Measurements from ENCODE around the gene UNC13C. TPM values are rescaled to one million over a fixed set of nuclear protein-coding genes. Genes with fewer than 3 reads are reported as not detected.

UNC13C gene
- total RNA-seq, 1 donor from 2014 or later = 0.21 TPM

GRCh38 chr15:54636147-54636546 lies 657.9 kb downstream of the UNC13C start:
- TF ChIP-seq CTCF (IDR thresholded peaks at IDR 0.05; ENCODE audit: insufficient read depth, low read length, poor library complexity, severe bottlenecking) = no peak
- DNase-seq (ENCODE audit: low read depth) = no peak
- Histone ChIP-seq H3K4me3 (ENCODE audit: low read depth, low read length) (no peak overlapping the region), H3K36me3 (ENCODE audit: control insufficient read depth, insufficient read depth, low read length) (no peaks in the 10 kb centered on the region), H3K27me3 (ENCODE audit: control insufficient read depth, insufficient read depth, low read length) (no peaks in the 10 kb centered on the region)

- TF ChIP-seq CTCF (IDR thresholded peaks at IDR 0.05; ENCODE audit: insufficient read depth, low read length, poor library complexity, severe bottlenecking) = no peak
- Histone ChIP-seq H3K36me3 (ENCODE audit: control insufficient read depth, insufficient read depth, low read length) (no peaks in the 10 kb centered on the region), H3K27me3 (ENCODE audit: control insufficient read depth, insufficient read depth, low read length) (no peaks in the 10 kb centered on the region), H3K4me3 (ENCODE audit: low read depth, low read length) (no peak overlapping the region)
- peak; percentile 4 for DNase-seq (ENCODE audit: low read depth)
Measured at GRCh38 chr15:54638666-54639065, 660.4 kb downstream of the UNC13C start.

- Histone ChIP-seq H3K27me3 (ENCODE audit: control insufficient read depth, insufficient read depth, low read length) (no peaks in the 10 kb centered on the region), H3K4me3 (ENCODE audit: low read depth, low read length) (no peak overlapping the region), H3K36me3 (ENCODE audit: control insufficient read depth, insufficient read depth, low read length) (no peaks in the 10 kb centered on the region)
- no peak for DNase-seq (ENCODE audit: low read depth)
- TF ChIP-seq CTCF (IDR thresholded peaks at IDR 0.05; ENCODE audit: insufficient read depth, low read length, poor library complexity, severe bottlenecking) = no peak
Measured at GRCh38 chr15:54640873-54641272, 662.6 kb downstream of the UNC13C start.

GRCh38 chr15:54644796-54645195 lies 666.6 kb downstream of the UNC13C start:
- DNase-seq (ENCODE audit: low read depth) = no peak
- TF ChIP-seq CTCF (IDR thresholded peaks at IDR 0.05; ENCODE audit: insufficient read depth, low read length, poor library complexity, severe bottlenecking) = no peak
- no peak overlapping the region for H3K4me3 ChIP-seq (ENCODE audit: low read depth, low read length)

GRCh38 chr15:54659646-54660045 lies 681.4 kb downstream of the UNC13C start:
- Histone ChIP-seq H3K4me3 (ENCODE audit: low read depth, low read length) (no peak overlapping the region), H3K36me3 (ENCODE audit: control insufficient read depth, insufficient read depth, low read length) (no peaks in the 10 kb centered on the region), H3K27me3 (ENCODE audit: control insufficient read depth, insufficient read depth, low read length) (no peaks in the 10 kb centered on the region)
- no peak for DNase-seq (ENCODE audit: low read depth)
- TF ChIP-seq CTCF (IDR thresholded peaks at IDR 0.05; ENCODE audit: insufficient read depth, low read length, poor library complexity, severe bottlenecking) = no peak

More at GRCh38 chr15:54644796-54645195, 666.6 kb downstream of the UNC13C start:
- no peaks in the 10 kb centered on the region for H3K36me3 ChIP-seq (ENCODE audit: control insufficient read depth, insufficient read depth, low read length)
- H3K27me3 ChIP-seq (ENCODE audit: control insufficient read depth, insufficient read depth, low read length) = no peaks in the 10 kb centered on the region

- no peaks in the 10 kb centered on the region for H3K36me3 ChIP-seq (ENCODE audit: control insufficient read depth, insufficient read depth, low read length)
- no peak overlapping the region for H3K4me3 ChIP-seq (ENCODE audit: low read depth, low read length)
- DNase-seq (ENCODE audit: low read depth) = no peak
- TF ChIP-seq CTCF (IDR thresholded peaks at IDR 0.05; ENCODE audit: insufficient read depth, low read length, poor library complexity, severe bottlenecking) = no peak
- H3K27me3 ChIP-seq (ENCODE audit: control insufficient read depth, insufficient read depth, low read length) = no peaks in the 10 kb centered on the region
Measured at GRCh38 chr15:54660356-54660755, 682.1 kb downstream of the UNC13C start.
